ENCODE results near the gene SORCS1.

The SORCS1 gene

DNA sequence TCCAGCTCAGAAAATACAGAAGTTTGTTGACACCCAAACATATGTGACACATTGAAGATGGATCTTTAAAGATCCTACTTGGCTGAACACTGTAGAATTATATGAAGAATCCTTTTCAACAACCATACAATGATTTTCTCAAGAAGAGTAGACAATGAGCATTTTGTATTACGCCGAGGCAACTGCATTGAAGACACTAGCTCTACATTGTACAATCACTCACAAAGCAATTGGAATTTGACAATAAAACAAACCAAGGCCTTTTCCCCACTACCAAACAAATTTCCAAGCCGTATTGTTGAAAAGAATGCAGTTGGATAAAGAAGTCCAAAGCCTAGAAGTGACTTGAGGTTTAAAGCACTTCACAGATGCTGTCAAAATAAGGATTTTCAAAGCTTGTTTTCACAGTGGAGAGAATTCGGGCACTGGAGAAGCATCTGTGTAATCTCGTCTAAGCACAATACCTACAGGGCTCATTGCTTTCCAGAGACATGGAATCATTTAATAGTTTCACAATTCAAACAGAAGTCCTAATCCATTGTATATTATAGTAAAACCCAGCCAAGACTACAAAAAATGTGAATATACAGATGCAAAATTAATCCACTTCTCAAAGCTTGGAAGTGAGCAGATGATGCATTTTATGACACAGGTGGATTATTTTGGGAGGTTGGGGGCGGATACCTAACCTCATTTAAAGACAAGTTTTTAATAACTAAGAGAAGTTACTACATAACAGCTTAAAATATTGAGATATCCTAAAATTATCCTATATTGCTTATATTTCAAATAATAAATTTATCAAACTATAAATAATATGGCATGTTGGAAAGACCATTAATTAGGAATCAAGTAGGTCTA is 78.6 kb downstream of the SORCS1 start:
- TF ChIP-seq CTCF (IDR thresholded peaks at IDR 0.05; ENCODE audit: extremely low read depth, missing control alignments): no peak

GRCh38 chr10:107083388-107084009 is 81.0 kb downstream of the SORCS1 start:
- no peak for TF ChIP-seq CTCF (IDR thresholded peaks at IDR 0.05; ENCODE audit: extremely low read depth, missing control alignments)
- DNase-seq (ENCODE audit: low spot score): no peak

More for the DNA sequence above, 78.6 kb downstream of the SORCS1 start:
- DNase-seq (ENCODE audit: low spot score): no peak

- DNase-seq (ENCODE audit: low spot score): no peak
- TF ChIP-seq CTCF (IDR thresholded peaks at IDR 0.05; ENCODE audit: extremely low read depth, missing control alignments): no peak
These were observed 82.9 kb downstream of the SORCS1 start for GRCh38 chr10:107081644-107082043.

- no peak for DNase-seq (ENCODE audit: low spot score)
- no peak for TF ChIP-seq CTCF (IDR thresholded peaks at IDR 0.05; ENCODE audit: extremely low read depth, missing control alignments)
These were observed 89.4 kb downstream of the SORCS1 start for GRCh38 chr10:107075117-107075516.

DNA sequence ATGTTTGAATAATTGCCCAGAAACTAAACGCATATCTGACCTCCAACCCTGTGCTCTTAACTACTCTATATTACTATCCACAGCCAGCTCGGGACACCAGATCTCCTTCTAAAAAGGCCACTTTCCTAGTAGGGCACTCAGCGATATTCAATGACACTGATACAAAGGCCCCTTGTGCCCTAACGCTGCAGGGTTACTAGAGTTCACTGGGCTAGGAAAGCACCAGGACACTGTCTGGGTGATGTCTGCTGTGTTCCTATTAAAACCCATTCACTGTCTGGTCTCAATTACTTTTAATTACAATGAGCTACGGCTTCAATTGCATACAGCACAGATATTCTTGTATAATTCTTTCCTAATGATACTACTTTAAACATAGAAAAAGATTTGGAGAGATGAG is 91.7 kb downstream of the SORCS1 start:
- no peak for DNase-seq (ENCODE audit: low spot score)
- TF ChIP-seq CTCF (IDR thresholded peaks at IDR 0.05; ENCODE audit: extremely low read depth, missing control alignments): no peak

GRCh38 chr10:107072028-107072427 is 92.5 kb downstream of the SORCS1 start:
- no peak for DNase-seq (ENCODE audit: low spot score)
- TF ChIP-seq CTCF (IDR thresholded peaks at IDR 0.05; ENCODE audit: extremely low read depth, missing control alignments): no peak

DNA sequence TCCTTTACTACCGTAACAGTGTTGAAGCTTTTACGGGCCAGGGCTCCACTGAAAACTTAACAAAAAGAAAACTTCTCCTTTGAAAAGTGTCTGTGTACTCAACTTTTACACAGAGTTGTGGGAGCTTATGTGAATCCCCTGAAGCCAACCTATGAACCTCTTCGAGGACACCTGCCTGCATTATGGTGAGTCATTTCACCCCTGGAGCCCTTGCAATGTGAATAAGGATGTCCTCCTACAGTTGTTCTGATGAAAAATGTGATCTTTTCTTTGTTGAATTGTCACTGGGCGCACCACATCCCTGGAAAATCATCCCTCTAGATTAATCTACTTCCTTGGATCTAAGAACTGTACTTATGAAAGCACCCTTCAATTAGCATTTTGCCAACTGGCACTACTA is 93.2 kb downstream of the SORCS1 start:
- no peak for TF ChIP-seq CTCF (IDR thresholded peaks at IDR 0.05; ENCODE audit: extremely low read depth, missing control alignments)
- DNase-seq (ENCODE audit: low spot score): no peak
